GM12878 (cell line): ENCODE measurements around the gene CDH15.

Source experiments
- CTCF ChIP-seq, 3 experiments: IDR thresholded peaks in 2 of 3; conservative IDR thresholded peaks in 1 of 3; 2 replicates each; pipeline ENCODE4 v1.5.1; 2011; ENCODE audit warnings: low read depth in 3 of 3, low read length in 3 of 3, mild to moderate bottlenecking in 3 of 3, control low read depth in 2 of 3, moderate library complexity in 2 of 3, inconsistent platforms in 1 of 3, mixed read lengths in 1 of 3; ENCODE audit not compliant: control insufficient read depth in 2 of 3, insufficient read depth in 1 of 3; ENCODE audit errors: extremely low read depth in 1 of 3
- E2F4 ChIP-seq: IDR thresholded peaks from 2 replicates; pipeline ENCODE4 v1.6.1; 2012; ENCODE audit warnings: low read depth, low read length, improper control_type of control experiment
- E2F8 ChIP-seq: fragments of 450-650 bp; IDR thresholded peaks from 2 replicates; pipeline ENCODE4 v1.6.1; 2018; ENCODE audit warnings: mild to moderate bottlenecking, low read depth, moderate library complexity; ENCODE audit not compliant: partially characterized antibody
- EP300 ChIP-seq, 2 experiments: fragments of 150-350 bp in 1 of 2; IDR thresholded peaks; 2 replicates each; pipeline ENCODE4 v1.6.1; 2011 to 2012; ENCODE audit warnings: low read depth in 2 of 2, low read length in 2 of 2, borderline replicate concordance in 1 of 2, improper control_type of control experiment in 1 of 2, inconsistent platforms in 1 of 2; ENCODE audit not compliant: control insufficient read depth in 1 of 2
- ETV6 ChIP-seq, 2 experiments: fragments of 450-650 bp in 1 of 2; IDR thresholded peaks in 1 of 2; conservative IDR thresholded peaks in 1 of 2; 2 replicates each; pipeline ENCODE4 v1.6.1; 2014; ENCODE audit warnings: antibody characterized with exemption in 1 of 2, borderline replicate concordance in 1 of 2, low read depth in 1 of 2, mild to moderate bottlenecking in 1 of 2, moderate library complexity in 1 of 2
- FOXK2 ChIP-seq: fragments of 450-650 bp; IDR thresholded peaks from 2 replicates; pipeline ENCODE4 v1.6.1; 2017; ENCODE audit warnings: mild to moderate bottlenecking, moderate library complexity
- FOXM1 ChIP-seq: IDR thresholded peaks from 2 replicates; pipeline ENCODE4 v1.6.1; 2012; ENCODE audit warnings: low read depth, mild to moderate bottlenecking, inconsistent platforms, low read length, moderate library complexity
- JUNB ChIP-seq: IDR thresholded peaks from 2 replicates; pipeline ENCODE4 v1.6.1; 2016; ENCODE audit warnings: antibody characterized with exemption, mild to moderate bottlenecking
- NFXL1 ChIP-seq: fragments of 450-650 bp; IDR thresholded peaks from 2 replicates; pipeline ENCODE4 v1.6.1; 2017; ENCODE audit warnings: antibody characterized with exemption, mild to moderate bottlenecking, borderline replicate concordance
- NR2C2 ChIP-seq: IDR thresholded peaks from 2 replicates; pipeline ENCODE4 v1.6.1; 2011; ENCODE audit warnings: borderline replicate concordance, low read depth; ENCODE audit not compliant: control insufficient read depth, insufficient read length
- SUZ12 ChIP-seq: fragments of 200-600 bp; sonication (generic); IDR thresholded peaks from one replicate; pipeline ENCODE4 v1.6.1; 2018; ENCODE audit warnings: antibody characterized with exemption, mild to moderate bottlenecking; ENCODE audit not compliant: unreplicated experiment
- ZBED1 ChIP-seq: IDR thresholded peaks from 2 replicates; pipeline ENCODE4 v1.6.1; 2016; ENCODE audit warnings: borderline replicate concordance
- ZNF384 ChIP-seq: IDR thresholded peaks from 2 replicates; pipeline ENCODE4 v1.6.1; 2012; ENCODE audit warnings: low read depth, mild to moderate bottlenecking, low read length, improper control_type of control experiment, borderline replicate concordance

- no peak for TF ChIP-seq ZNF384
- no peak for TF ChIP-seq E2F4
- no peak for TF ChIP-seq ZBED1
- TF ChIP-seq FOXK2 = no peak
- TF ChIP-seq EP300 (IDR thresholded peaks at IDR 0.05; ENCODE audit: borderline replicate concordance in 1 of 2, control insufficient read depth in 1 of 2, low read depth in 2 of 2, low read length in 2 of 2) = no peak
- TF ChIP-seq ETV6 (conservative IDR thresholded peaks at IDR 0.05 in 1 of 2, IDR thresholded peaks at IDR 0.05 in 1 of 2; ENCODE audit: borderline replicate concordance in 1 of 2, low read depth in 1 of 2) = no peak
- TF ChIP-seq FOXM1 = no peak
- TF ChIP-seq SUZ12 = no peak
- no peak for TF ChIP-seq JUNB
- no peak for TF ChIP-seq NFXL1
- no peak for TF ChIP-seq NR2C2
- TF ChIP-seq CTCF (IDR thresholded peaks at IDR 0.05 in 2 of 3, conservative IDR thresholded peaks at IDR 0.05 in 1 of 3; ENCODE audit: control insufficient read depth in 2 of 3, extremely low read depth in 1 of 3, insufficient read depth in 1 of 3, low read depth in 3 of 3, low read length in 3 of 3) = no peak
- TF ChIP-seq E2F8 = no peak
Observed at GRCh38 chr16:89191033-89191900, 19.7 kb downstream of the CDH15 start.
